Fibroblast of lung (primary cell): ENCODE data around the gene LGR6. TPM values are rescaled to one million over a fixed set of nuclear protein-coding genes. Genes with fewer than 3 reads are reported as not detected.
"Not testable (repeated sequence)": the region's sequence is repeated elsewhere in the genome, so short reads cannot be mapped to it uniquely, and the experiment has no call there.

Experiments used
- DNase-seq, 2 donors: peaks; one replicate each; pipeline versions ENCODE4 v3.0.0 to v3.0.0-alpha.2; 2010; ENCODE audit warnings: low read depth in 2 of 2
- H2AFZ ChIP-seq: 2 replicates; pipeline ENCODE4 v1.5.1; 2012; ENCODE audit warnings: low read length, control low read depth, inconsistent platforms
- H3K27ac ChIP-seq: 2 replicates; pipeline ENCODE4 v1.5.1; 2011; ENCODE audit warnings: low read length, control low read depth; ENCODE audit not compliant: insufficient read depth
- H3K27me3 ChIP-seq: 2 replicates; pipeline ENCODE4 v1.5.1; 2011; ENCODE audit warnings: mild to moderate bottlenecking, low read length; ENCODE audit not compliant: control insufficient read depth, insufficient read depth
- H3K36me3 ChIP-seq: 2 replicates; pipeline ENCODE4 v1.5.1; 2011; ENCODE audit warnings: low read length; ENCODE audit not compliant: control insufficient read depth, insufficient read depth
- H3K4me1 ChIP-seq: 2 replicates; pipeline ENCODE4 v1.5.1; 2011; ENCODE audit warnings: low read length; ENCODE audit not compliant: control insufficient read depth, insufficient read depth; ENCODE audit errors: extremely low read depth
- H3K4me2 ChIP-seq: 2 replicates; pipeline ENCODE4 v1.5.1; 2011; ENCODE audit warnings: low read length, control low read depth; ENCODE audit not compliant: insufficient read depth; ENCODE audit errors: extremely low read depth
- H3K4me3 ChIP-seq, 4 experiments: fragments of 200-600 bp in 1 of 4; sonication (generic) in 1 of 4; replicated peaks in 1 of 4; 2 replicates each; pipeline ENCODE4 v1.5.1; 2011 to 2016; ENCODE audit warnings: low read length in 4 of 4, low read depth in 3 of 4, mild to moderate bottlenecking in 3 of 4, control low read depth in 2 of 4, inconsistent platforms in 1 of 4, mixed read lengths in 1 of 4; ENCODE audit not compliant: insufficient read depth in 1 of 4; ENCODE audit errors: control extremely low read depth in 1 of 4
- H3K79me2 ChIP-seq: 2 replicates; pipeline ENCODE4 v1.5.1; 2012; ENCODE audit warnings: mild to moderate bottlenecking, low read length, inconsistent platforms; ENCODE audit not compliant: control insufficient read depth, insufficient read depth
- H3K9ac ChIP-seq: 2 replicates; pipeline ENCODE4 v1.5.1; 2011; ENCODE audit warnings: mild to moderate bottlenecking, low read length, control low read depth; ENCODE audit not compliant: insufficient read depth
- H3K9me3 ChIP-seq: 2 replicates; pipeline ENCODE4 v1.5.1; 2012; ENCODE audit warnings: low read depth, low read length; ENCODE audit not compliant: control insufficient read depth, insufficient read depth
- H4K20me1 ChIP-seq: 2 replicates; pipeline ENCODE4 v1.5.1; 2011; ENCODE audit warnings: low read length; ENCODE audit not compliant: control insufficient read depth, insufficient read depth; ENCODE audit errors: extremely low read depth
- CTCF ChIP-seq, 2 donors: IDR thresholded peaks in 1 of 2; conservative IDR thresholded peaks in 1 of 2; 1 replicate in 1 of 2; 2 replicates in 1 of 2; pipeline ENCODE4 v1.5.1; 2011 to 2012; ENCODE audit warnings: low read length in 2 of 2, control low read depth in 1 of 2, inconsistent platforms in 1 of 2, low read depth in 1 of 2, mild to moderate bottlenecking in 1 of 2
- EZH2 ChIP-seq: IDR thresholded peaks from 2 replicates; pipeline ENCODE4 v1.5.1; 2012; ENCODE audit warnings: low read length, control low read depth, mild to moderate bottlenecking; ENCODE audit errors: missing control alignments
- polyA plus RNA-seq, 2 donors: library from polyadenylated mRNA; depleted of rRNA in 1 of 2; stranded (reverse) in 1 of 2; unstranded in 1 of 2; fragments of >200 nt; gene quantifications; 2 replicates each; pipeline ENCODE4 v1.2.1, GENCODE V29; 2011 to 2012; ENCODE audit warnings: missing spikeins in 1 of 2
- total RNA-seq: library from RNA; depleted of rRNA; stranded (reverse); fragments of >200 nt; gene quantifications from 2 replicates; pipeline ENCODE4 v1.2.1, GENCODE V29; 2014

LGR6 gene
- total and polyA plus RNA-seq, 2 donors (not counting 1 experiment from before 2014, with no cell fraction given) = 0.02 TPM; not detected in 1

DNA sequence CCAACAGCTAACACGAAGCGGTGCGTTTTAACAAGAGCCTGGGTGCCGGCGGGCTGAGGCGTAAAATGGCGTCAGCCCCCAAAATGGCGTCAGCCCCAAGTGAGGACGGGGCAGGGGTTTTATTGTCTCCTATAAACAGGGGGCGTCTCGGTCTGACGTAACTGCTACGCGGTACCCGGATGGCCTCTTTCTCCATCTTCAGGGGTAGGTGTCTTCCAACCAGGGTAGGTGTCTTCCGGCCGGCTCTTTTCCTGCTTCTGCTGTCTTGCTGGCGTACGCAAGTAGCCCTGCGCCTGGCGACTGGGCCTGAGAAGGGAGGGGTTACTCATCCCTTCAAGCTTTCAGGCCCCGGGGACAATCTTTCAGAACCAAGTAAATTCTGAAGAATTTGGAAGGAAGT, 45.3 kb downstream of the LGR6 start:
- H3K79me2 ChIP-seq = no peaks in the 10 kb centered on the region
- no peaks in the 10 kb centered on the region for H3K9me3 ChIP-seq
- peaks cover 33% of the 10 kb centered on the region for H3K27me3 ChIP-seq
- H3K36me3 ChIP-seq = no peaks in the 10 kb centered on the region
- TF ChIP-seq EZH2 (no peak), CTCF (conservative IDR thresholded peaks at IDR 0.05 in 1 of 2, IDR thresholded peaks at IDR 0.05 in 1 of 2; ENCODE audit: low read depth in 1 of 2, low read length in 2 of 2) (no peak)
- H3K4me2 ChIP-seq = no peak overlapping the region
- no peak overlapping the region for H3K27ac ChIP-seq
- H3K4me1 ChIP-seq = peaks cover 13% of the 10 kb centered on the region
- no peak overlapping the region for H2AFZ ChIP-seq
- no peak overlapping the region for H3K9ac ChIP-seq
- no peak overlapping the region for H3K4me3 ChIP-seq
- no peak for DNase-seq
- H4K20me1 ChIP-seq = no peaks in the 10 kb centered on the region

DNA sequence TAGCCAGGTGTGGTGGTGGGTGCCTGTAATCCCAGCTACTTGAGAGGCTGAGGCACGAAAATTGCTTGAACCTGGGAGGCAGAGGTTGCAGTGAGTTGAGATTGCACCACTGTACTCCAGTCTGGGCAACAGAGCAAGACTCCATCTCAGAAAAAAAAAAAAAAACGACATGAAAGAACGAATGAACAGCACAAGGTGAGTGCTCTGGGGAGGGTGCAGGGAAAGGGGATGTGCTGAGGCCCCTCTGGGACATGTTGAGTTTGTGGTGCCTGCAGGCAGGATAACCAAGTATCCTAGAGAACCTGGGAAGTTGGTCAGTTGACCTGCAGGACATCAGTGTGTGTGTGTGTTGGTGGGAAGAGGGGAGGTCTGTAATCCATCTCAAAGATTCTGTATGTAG, 46.6 kb downstream of the LGR6 start:
- H3K79me2 ChIP-seq, H3K4me2 ChIP-seq, H3K9ac ChIP-seq, H3K27ac ChIP-seq, H2AFZ ChIP-seq, H3K36me3 ChIP-seq, H3K4me1 ChIP-seq, H3K4me3 ChIP-seq, DNase-seq, H4K20me1 ChIP-seq, H3K9me3 ChIP-seq: not testable (repeated sequence)
- peaks cover 33% of the 10 kb centered on the region for H3K27me3 ChIP-seq

DNA sequence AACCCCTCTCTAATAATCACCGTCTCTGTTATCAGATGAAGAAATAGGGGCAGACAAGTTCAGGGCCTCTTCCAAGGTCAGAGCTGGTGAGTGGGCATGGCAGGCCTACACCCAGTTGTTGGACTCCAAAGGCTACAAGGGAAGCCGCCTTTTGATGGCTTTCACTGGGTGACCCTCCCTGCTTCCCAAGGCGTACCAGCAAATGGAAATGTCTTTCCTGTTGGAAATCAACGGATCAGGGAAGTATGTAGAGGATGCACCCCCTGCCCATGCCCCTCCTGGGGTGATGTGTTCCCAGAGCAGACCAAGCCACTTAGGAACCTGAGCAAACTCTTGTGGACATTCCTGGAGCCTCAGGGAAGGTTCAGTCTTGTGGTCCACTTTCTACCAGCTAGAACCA, 47.4 kb downstream of the LGR6 start:
- no peak overlapping the region for H2AFZ ChIP-seq
- H3K9me3 ChIP-seq = no peaks in the 10 kb centered on the region
- H3K4me1 ChIP-seq = peaks cover 5% of the 10 kb centered on the region
- no peaks in the 10 kb centered on the region for H4K20me1 ChIP-seq
- no peak overlapping the region for H3K4me2 ChIP-seq
- TF ChIP-seq EZH2 = no peak
- TF ChIP-seq CTCF (conservative IDR thresholded peaks at IDR 0.05 in 1 of 2, IDR thresholded peaks at IDR 0.05 in 1 of 2; ENCODE audit: low read depth in 1 of 2, low read length in 2 of 2) = no peak
- H3K36me3 ChIP-seq = no peaks in the 10 kb centered on the region
- H3K27ac ChIP-seq = no peak overlapping the region
- H3K79me2 ChIP-seq = no peaks in the 10 kb centered on the region
- no peak for DNase-seq
- no peak overlapping the region for H3K9ac ChIP-seq
- peaks cover 33% of the 10 kb centered on the region for H3K27me3 ChIP-seq
- no peak overlapping the region for H3K4me3 ChIP-seq
